GOT3 (cell line): ENCODE results near the gene PSMD2.
"Not testable (repeated sequence)": the region's sequence is repeated elsewhere in the genome, so short reads cannot be mapped to it uniquely, and the experiment has no call there.

ENCODE experiments used
- DNase-seq: peaks from one replicate; lab custom pipeline; 2025; ENCODE audit warnings: mixed read lengths; lab: John Stamatoyannopoulos, UW

PSMD2 gene

DNA sequence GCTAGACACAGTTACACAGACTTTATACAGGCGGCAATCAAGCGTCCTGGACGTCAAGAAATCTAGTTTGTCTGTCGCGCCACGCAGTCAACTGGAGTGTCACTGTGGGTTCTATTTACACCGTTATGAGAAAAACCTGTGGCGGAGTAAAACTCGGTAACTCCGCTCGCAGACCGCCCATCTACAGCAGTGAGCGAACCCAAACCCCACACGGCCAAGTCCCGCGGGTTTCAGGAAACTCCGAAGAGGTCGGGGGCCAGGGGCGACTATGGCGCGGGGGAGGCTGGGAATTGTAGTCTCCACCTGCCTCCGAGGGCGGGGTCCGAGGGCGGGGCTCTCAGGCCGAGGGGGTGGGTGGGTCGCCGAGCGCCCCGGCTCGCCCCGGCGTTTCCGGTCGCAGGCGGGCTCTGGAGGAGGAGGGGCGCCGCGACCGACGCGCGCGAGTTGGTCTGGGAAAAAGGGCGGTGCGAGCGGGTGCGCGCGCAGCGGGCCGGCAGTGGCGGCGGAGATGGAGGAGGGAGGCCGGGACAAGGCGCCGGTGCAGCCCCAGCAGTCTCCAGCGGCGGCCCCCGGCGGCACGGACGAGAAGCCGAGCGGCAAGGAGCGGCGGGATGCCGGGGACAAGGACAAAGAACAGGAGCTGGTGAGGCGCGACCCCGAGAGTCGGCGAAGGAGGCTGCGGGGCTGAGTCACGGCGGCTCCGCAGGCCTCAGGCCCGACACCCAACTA lies at the start of gene PSMD2:
Gene PSMD2, plus strand, starts transcription at position 483 of the 729 bp plus-strand sequence. Its CDS starts 26 bp downstream, at position 509.
- DNase-seq = peak; percentile 98

DNA sequence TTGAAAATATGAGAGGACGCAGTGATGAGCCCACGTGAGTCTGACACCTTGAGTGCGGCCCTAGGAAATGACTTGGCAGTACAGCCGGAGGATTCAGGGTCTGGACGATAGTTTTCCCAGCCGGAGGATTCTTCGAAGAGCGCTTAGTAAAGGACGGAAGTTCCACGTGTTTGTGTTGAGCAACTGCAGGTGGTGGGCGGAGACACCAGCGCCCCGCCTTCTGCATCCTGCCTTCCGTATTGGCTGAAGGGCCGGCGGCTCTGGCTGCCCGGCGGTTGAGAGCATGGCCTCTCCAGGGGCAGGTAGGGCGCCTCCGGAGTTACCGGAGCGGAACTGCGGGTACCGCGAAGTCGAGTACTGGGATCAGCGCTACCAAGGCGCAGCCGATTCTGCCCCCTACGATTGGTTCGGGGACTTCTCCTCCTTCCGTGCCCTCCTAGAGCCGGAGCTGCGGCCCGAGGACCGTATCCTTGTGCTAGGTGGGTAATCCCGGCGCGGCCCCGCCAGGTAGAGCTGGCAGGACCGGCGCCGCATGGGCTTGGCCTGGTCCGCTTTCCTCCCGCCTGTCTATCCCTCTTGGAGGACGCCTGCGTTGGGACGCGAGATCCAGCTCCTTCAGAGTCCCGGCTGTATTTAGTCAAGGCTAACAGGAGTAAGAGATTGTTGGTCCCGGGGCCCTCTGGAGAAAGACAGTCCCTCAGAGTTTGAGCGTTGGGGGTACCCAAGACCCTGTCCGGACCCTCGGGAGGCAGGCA lies 49.5 kb upstream of the PSMD2 start, which contains the start of gene EEF1AKMT4:
Gene EEF1AKMT4, plus strand, starts transcription at position 261 of the 755 bp plus-strand sequence. Its CDS starts 23 bp downstream, at position 284.
- DNase-seq = peak; percentile 94

DNA sequence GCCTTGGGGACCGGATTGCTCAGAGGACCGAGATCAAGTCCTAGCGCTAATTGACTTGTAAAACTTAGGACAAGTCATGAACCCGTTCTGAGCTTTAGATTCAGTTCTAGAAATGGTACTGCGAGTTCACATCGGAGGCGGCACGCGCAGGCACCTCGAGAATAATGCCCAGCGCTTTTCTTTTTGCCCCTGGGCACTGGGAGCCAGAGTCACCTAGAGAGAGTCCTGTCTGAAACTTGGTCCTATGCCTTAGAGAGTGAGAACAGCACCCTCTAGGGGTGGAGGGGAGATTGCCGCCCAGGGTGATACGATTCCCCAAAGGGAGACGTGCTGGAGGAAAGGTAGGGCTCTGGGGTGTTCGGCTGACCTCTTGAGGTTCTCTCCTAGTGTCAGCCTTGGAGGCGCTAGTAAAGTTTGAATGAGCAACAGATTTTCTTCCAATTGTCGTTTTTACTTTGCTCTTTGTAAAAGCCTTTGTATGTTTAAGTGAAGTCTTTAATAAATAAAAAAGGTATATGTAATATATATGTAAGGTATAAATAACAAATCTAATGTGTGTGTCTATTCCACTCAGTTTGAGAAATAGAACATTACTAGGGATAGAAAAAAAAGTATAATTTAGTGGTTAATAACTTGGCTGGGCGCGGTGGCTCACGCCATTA lies 48.7 kb upstream of the PSMD2 start:
- DNase-seq = peak; percentile 67

DNA sequence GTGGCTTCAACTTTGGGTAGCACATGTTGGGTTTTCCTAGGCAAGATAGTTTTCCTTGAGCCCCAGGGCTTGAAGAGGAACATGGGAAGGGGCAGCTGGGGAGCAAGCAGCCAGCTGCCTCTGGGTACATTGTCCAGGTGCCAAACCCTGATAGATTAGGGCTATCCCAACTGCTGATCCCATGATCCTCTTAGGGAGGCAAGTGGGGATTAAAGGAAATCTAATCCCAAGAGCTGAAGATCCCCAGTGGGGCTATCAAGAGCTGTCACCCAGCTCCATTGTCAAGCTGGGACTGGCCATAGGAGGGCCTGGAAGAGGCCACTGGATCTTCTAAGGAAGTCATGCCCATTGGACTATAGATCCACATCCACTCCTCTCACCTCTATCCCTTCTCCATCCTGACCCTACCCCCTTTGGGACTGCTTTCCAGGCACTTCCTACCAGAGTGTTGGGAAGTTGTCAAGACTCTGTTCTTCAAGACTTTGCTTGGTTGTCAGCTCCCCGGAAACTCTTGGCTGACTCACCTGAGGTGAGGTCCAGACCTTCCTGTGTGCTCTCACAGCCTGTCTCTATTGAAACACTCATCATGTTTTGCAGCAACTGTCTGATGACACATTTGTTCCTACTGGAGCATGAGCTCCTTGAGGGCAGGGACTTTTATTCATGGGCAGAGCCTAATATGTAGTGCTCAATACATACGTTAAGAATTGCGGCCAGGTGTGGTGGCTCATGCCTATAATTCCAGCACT lies 43.6 kb upstream of the PSMD2 start:
- no peak for DNase-seq

DNA sequence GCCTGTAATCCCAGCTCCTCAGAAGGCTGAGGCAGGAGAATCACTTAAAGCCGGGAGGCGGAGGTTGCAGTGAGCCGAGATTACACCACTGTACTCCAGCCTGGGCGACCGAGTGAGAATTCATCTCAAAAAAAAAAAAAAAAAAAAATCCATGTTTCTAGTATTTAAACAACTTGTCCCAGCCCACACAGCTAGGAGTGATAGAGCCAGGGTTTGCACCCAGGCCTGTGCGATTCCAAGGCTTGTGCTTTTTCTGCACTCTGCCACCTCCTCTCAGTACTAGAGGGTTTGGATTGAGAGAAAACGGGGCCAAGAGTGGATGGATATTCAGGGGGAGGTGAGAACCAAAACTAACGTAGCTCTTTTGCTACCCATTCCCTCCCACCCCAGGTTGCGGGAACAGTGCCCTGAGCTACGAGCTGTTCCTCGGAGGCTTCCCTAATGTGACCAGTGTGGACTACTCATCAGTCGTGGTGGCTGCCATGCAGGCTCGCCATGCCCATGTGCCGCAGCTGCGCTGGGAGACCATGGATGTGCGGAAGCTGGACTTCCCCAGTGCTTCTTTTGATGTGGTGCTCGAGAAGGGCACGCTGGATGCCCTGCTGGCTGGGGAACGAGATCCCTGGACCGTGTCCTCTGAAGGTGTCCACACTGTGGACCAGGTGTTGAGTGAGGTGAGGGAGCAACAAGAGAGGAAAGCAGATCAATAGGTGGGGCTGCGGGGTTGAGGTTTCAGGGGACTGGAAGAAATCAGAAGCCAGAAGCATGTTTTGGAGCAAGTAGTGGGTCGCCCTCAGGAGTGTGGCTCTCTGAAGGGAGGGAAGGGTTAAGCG lies 41.7 kb upstream of the PSMD2 start:
- DNase-seq = no peak

DNA sequence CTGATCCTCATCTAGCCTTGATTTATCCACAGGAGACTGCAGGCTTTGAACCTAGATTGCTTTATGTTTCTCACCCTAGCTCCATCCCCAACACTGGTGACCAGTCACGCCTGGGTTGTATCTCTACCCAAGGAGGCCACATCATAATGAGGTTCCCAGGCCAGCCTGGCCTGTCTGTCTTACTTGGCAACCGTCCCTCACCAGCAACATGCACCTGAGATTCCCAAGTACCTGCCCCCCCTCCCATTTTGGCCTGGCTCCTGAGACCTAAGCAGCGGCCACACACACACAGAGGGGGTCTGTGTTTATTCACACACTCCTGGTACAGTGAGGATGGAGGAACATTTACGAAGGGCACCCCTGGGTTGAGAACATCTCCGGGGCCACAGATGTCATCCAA lies 40.1 kb upstream of the PSMD2 start:
- DNase-seq = no peak

DNA sequence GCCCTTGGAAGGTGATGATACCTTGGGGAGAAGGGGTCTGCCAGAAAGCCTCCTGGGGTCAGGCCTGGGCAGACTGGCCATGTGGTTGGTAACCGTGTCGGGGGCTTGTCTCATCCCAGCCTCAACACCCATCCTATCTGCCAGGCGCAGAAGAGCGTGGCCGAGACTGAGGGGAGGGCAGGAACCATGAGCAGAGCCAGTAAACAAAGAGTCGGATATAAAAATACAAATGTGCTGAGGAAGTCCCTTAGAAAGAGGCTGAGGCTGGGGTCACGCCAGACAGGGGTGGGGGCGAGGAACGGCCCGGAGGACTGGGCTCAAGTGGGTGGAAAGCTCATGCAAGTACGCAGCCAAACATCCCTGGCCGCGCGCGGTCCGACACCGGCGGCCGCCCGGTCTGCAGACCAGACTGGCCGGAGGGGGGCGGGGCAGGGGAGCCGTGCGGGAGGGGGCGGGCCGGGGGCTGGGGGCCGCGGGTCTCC lies 39.6 kb upstream of the PSMD2 start:
- no peak for DNase-seq

DNA sequence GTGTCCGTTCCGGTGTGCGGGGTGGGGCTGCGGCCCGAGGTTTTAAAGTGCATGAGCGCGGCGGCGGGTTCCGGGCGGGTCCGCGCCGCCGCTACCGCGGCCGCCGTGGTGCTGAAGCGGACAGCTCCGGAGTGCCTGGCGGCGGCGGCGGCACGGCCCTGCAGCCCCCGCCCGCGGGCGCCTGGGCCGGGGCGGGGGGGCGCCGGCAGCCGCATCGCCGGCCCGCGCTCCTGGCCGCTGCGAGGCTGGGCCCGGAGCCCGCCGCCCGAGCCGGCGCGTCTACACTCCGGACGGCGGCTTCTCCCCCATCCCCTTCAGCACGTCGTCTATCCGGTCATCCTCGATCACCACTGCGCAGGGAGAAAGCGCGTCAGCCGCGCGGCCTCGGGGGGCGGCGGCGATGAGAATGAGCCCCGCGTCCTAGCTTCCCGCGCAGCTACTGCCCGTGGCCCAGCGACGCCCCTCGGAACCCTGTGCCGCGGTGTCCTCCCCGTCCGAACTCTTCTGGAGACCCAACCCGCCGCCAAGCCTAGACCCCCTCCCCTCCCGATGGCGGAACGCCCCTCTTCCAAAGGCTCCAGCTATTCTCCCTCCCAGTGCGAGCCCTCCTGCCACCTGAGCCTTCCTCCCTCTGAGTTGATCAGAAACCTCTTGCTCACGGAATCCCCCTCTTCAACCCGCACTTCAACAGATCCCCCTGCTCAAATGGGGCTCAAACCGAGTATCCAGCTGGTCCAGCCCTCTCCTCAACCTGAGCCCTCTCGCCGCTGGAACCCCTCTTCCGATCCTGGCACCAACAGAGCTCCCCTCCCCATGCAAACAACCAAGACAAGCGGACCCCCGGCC lies 38.9 kb upstream of the PSMD2 start:
- no peak for DNase-seq

DNA sequence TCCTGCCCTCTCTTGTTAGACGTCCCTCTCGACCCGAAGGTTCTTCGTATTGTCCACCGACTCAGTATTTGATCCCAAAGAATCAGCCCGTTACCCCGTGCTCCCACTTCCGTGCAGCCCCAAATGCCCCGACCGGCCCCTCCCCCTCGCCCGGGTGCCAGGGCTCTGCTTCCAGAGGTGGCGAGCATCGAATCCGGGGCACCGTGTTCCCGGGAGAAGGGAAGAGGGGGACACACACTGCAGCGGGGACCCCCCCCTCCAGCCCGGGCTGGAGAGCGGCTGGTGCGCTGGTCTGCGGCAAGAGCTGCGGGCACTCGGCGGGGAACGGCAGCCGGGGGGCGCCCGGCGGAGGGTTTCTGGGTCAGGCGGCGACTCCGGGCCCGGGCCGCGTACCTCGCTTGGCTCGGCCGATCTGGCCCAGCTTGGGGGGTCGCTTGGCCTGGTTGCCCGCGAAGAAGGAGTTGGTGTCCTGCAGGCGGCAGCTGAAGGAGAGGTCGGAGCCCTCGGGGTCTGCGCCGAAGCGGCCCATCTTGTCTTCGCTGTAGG lies 38.2 kb upstream of the PSMD2 start:
- DNase-seq = no peak

DNA sequence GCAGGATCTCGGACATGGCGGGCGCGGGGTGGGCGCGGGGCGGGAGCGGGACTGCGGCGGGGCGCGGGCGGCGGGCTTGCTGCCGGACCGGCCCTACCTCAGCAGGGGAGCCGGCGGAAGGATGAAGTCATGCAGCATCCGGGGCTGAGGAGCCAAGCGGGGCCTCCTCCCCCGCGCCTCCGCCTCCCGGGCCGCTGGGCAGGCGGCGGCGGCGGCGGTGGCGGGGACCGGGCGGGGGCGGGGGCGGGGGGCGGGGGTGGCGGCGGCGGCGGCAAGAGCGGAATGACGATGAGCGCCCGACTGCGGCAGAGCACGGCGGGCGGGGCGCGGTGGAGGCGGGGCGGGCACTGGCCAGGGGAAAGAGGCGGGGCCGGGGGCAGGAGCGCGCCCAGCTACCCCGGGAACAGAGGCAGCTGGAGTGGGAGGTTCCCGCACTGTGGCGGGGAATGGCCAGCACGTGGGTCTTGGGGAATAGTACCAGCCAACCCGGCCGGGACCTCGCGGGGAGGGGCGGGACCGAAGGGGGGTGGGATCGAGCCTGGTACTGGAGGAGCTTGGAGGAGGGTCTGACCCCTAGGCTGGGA lies 37.7 kb upstream of the PSMD2 start, which contains the start of gene CAMK2N2:
Gene CAMK2N2, minus strand, starts transcription at position 284 of the 584 bp plus-strand sequence. Its CDS starts 268 bp downstream, at position 16.
- no peak for DNase-seq

DNA sequence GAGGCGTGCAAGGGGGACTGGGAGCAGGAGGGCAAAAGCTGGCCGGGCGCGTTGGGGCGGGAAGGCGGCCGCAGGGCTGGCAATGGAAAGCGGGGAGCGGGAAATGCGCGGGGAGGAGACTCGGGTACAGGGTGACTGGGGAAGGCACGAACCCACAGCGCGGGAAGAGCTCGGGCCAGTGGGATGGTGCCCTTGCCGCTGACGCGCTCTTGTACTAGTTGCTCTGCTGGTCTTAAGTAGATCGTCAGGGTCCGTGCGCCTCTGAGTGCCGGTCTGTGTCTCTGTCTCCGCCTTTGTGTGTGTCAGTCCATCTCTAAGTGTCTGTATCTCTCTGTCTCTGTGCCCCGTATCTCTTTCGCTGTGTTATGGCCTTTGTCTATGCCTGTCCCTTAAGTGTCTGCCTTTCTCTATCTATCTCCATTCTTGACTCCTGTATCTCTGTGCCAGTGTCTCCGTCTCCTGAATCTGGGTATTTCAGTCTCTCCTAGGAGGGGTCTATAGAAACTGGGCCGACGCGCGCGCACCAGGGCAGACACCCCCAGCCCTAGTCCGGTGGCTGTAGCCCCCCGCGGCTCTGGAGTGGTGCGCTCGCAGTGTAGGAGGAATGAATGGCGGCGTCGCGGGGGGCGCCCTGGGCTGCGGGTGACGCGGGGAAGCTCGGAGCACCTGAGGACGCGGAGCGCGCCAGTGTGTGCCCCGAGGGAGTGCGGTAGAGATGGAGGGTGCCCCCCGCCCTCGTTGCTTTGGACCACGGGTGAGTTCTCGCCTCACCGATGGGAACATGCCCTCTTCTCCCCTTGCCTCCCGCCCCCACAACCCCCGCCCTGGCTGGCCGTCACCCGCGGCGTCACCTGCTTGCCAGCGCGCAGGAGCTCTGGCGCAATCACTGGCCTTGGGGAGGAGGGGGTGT lies 36.9 kb upstream of the PSMD2 start:
- DNase-seq = no peak

DNA sequence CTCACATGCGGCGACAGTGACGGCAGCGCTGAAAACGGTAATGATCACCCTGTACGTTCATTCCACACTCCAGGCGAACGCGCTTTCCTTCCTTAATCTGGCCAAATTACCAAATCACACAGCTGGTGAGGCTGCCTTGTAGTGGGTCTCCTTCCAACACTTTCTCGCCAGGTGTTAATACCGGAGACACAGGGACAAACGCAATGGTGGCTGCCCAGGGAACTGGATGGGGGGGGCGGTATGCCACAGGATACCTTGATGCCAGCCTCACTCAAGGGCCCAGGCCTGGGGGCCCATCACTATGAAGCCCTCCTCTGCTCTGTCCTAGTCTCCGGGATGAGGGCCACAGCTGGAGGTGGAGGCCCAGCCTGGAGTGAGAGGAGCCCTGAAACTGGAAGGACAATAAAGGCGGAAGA lies 36.3 kb upstream of the PSMD2 start:
- DNase-seq = no peak

DNA sequence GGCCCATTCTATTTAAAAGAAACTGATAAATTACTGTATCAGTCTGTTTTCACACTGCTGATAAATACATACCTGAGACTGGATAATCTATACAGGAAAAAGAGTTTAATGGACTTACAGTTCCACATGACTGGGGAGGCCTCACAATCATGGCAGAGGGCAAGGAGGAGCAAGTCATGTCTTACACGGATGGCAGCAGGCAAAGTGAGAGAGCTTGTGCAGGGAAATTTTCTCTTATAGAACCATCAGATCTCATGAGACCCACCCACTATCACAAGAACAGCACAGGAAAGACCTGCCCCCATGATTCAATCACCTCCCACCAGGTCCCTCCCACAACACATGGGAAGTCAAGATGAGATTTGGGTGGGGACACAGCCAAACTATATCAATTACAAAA lies 31.8 kb upstream of the PSMD2 start:
- not testable (repeated sequence) for DNase-seq

DNA sequence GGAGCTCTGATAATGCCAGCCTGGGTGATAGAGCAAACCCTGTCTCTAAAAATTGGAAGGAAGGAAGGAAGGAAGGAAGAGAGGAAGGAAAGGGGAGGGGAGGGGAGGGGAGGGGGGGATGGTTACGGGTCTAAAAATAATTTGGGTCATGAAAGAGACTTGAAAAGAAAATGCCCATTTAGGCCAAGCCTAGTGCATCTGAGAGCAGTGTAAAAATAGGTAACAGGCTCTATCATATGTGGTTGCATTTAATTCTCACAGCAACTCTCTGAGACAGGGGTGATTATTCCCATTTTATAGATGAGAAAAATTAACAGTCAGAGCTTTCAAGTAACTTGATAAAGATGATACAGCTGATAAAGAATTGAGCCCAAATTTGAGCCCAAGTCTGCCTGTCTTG lies 26.8 kb upstream of the PSMD2 start:
- DNase-seq = no peak

DNA sequence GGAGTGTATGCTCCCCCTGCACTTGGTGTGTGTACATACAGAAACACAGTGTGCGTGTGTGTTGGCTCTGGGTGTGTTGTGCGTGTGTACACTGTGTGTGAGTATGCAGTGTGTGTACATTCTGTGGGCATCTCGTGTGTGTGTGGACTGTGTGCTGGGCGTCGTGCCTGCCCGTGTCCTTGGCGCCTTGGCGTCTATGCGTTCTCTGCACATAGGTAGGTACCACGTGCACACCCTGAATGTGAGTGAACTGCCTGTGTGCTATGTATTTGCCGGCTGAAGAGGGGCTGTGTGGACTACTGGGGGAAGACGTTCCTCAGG lies 23.7 kb upstream of the PSMD2 start:
- no peak for DNase-seq

DNA sequence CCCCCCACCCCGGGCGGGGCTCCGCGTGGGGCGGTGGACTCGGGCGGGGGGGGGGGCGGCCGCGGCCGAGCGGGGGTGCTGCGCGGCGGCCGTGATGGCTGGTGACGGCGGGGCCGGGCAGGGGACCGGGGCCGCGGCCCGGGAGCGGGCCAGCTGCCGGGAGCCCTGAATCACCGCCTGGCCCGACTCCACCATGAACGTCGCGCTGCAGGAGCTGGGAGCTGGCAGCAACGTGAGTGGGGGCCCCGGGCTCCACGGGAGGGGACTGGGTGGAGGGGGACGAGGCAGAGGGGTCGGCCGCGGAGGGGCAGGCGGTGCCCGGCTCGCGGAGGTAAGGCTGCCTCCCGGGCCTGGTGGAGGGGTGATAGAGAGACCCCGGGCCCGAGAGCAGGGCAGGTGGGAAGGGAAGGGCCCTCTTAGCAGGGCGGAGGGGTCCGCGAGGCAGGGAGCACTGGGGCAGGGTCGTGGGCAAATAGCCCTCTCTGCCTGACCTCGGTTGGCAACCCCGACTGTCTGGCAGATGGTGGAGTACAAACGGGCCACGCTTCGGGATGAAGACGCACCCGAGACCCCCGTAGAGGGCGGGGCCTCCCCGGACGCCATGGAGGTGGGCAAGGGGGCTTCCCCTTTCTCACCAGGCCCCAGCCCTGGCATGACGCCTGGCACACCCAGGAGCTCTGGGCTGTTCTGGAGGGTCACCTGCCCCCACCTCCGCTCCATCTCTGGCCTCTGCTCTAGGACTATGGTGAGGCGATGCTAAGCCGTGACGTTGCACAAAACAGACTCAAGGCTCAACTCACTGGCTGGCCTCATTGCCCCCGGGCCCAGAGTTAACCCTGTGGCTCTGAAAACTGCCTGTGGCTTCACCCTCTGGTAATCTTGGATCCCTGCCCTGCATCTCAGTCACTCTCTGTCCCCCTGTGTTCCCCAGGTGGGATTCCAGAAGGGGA lies 22.8 kb upstream of the PSMD2 start, which contains the start of gene ECE2:
Gene ECE2, plus strand, starts transcription at position 62 of the 950 bp plus-strand sequence. Its CDS starts 132 bp downstream, at position 194.
- no peak for DNase-seq

DNA sequence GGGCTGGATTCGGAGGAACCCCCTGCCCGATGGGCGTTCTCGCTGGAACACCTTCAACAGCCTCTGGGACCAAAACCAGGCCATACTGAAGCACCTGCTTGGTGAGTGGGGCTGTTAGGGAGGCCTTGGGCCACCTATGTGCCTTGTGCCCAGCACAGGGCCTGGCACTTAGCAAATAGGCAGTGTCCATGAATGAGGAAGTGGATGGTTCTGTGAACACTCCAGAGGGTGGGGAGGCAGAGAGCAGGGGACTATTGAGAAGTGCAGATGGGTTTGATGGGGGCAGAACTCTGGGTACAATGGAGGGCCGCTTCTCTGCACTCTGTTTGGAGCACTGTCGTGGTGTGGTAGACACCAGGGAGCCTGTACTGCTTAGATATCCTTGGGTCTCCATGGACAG lies 21.7 kb upstream of the PSMD2 start:
- no peak for DNase-seq
